GM10266 (cell line): ENCODE measurements around the gene SAFB.

Experiments
- DNase-seq: peaks from one replicate; pipeline ENCODE4 v3.0.0; 2012; ENCODE audit errors: extremely low spot score
- CTCF ChIP-seq: IDR thresholded peaks from 2 replicates; pipeline ENCODE4 v1.5.1; 2012; ENCODE audit warnings: mild to moderate bottlenecking, low read depth; ENCODE audit not compliant: control insufficient read depth, insufficient read depth; ENCODE audit errors: missing control alignments

SAFB gene

GRCh38 chr19:5703819-5704818 lies 81.2 kb downstream of the SAFB start:
- DNase-seq = no peak

GRCh38 chr19:5705552-5705951 lies 82.7 kb downstream of the SAFB start:
- no peak for TF ChIP-seq CTCF
- no peak for DNase-seq

More at GRCh38 chr19:5703819-5704818, 81.2 kb downstream of the SAFB start:
- TF ChIP-seq CTCF = no peak

- peak; percentile 13 for DNase-seq
- no peak for TF ChIP-seq CTCF
Observed at GRCh38 chr19:5706876-5707573, 84.1 kb downstream of the SAFB start.

- no peak for DNase-seq
- no peak for TF ChIP-seq CTCF
Observed at GRCh38 chr19:5707576-5708575, 85.0 kb downstream of the SAFB start.

GRCh38 chr19:5711025-5711424 lies 88.1 kb downstream of the SAFB start:
- no peak for DNase-seq
- no peak for TF ChIP-seq CTCF

- no peak for TF ChIP-seq CTCF
- no peak for DNase-seq
Observed at GRCh38 chr19:5711713-5712161, 88.9 kb downstream of the SAFB start.
